H1 (cell line): ENCODE data around the gene GPT2. TPM values are rescaled to one million over a fixed set of nuclear protein-coding genes. Genes with fewer than 3 reads are reported as not detected.

ENCODE experiments used
- CTCF ChIA-PET: fragments of 300-600 bp; sonication (Branson Sonifier 250); formaldehyde crosslinking; loops from one replicate; lab custom pipeline; 2021; ENCODE audit not compliant: partially characterized antibody; lab: Charles Lee
- POLR2A ChIA-PET: fragments of 300-600 bp; sonication (Branson Sonifier 250); formaldehyde crosslinking; loops from one replicate; lab custom pipeline; 2021; ENCODE audit warnings: inconsistent platforms; ENCODE audit not compliant: partially characterized antibody; lab: Charles Lee
- DNase-seq, 2 experiments: peaks; one replicate each; pipeline versions ENCODE4 v3.0.0 to v3.0.0-alpha.2; 2010 to 2022; ENCODE audit warnings: low spot score in 2 of 2, low read depth in 1 of 2, mixed read lengths in 1 of 2
- FAIRE-seq: peaks from 2 replicates; lab custom pipeline; 2011; peaks lifted over from hg19 to GRCh38; lab: Jason Lieb, UNC
- H2AFZ ChIP-seq: 2 replicates; pipeline ENCODE4 v1.8.1; 2012; ENCODE audit warnings: low read length, inconsistent platforms
- H2AK5ac ChIP-seq: 2 replicates; pipeline ENCODE4 v1.6.1; 2013; ENCODE audit warnings: low read depth, low read length
- H2BK120ac ChIP-seq: replicated peaks from 2 replicates; pipeline ENCODE3; 2013; ENCODE audit warnings: low read depth, low read length, inconsistent platforms
- H2BK12ac ChIP-seq: 2 replicates; pipeline ENCODE4 v1.6.1; 2013; ENCODE audit warnings: low read depth, low read length
- H2BK15ac ChIP-seq: 2 replicates; pipeline ENCODE4 v1.6.1; 2013; ENCODE audit warnings: low read length
- H2BK20ac ChIP-seq: 2 replicates; pipeline ENCODE4 v1.6.1; 2013; ENCODE audit warnings: low read length
- H2BK5ac ChIP-seq: 2 replicates; pipeline ENCODE4 v1.6.1; 2013; ENCODE audit warnings: low read depth, low read length
- H3K14ac ChIP-seq: 2 replicates; pipeline ENCODE4 v1.6.1; 2013; ENCODE audit warnings: inconsistent platforms; ENCODE audit not compliant: insufficient read length
- H3K18ac ChIP-seq: 2 replicates; pipeline ENCODE4 v1.6.1; 2013; ENCODE audit warnings: low read length; ENCODE audit errors: extremely low read depth
- H3K23ac ChIP-seq: 2 replicates; pipeline ENCODE4 v1.6.1; 2013; ENCODE audit warnings: inconsistent platforms; ENCODE audit not compliant: insufficient read length
- H3K23me2 ChIP-seq: 2 replicates; pipeline ENCODE4 v1.6.1; 2013; ENCODE audit warnings: low read depth, low read length
- H3K27ac ChIP-seq: 2 replicates; pipeline ENCODE4 v1.6.1; 2011; ENCODE audit warnings: low read depth, low read length, inconsistent platforms
- H3K27me3 ChIP-seq, 4 experiments: replicated peaks in 1 of 4; 1 replicate in 1 of 4; 2 replicates in 3 of 4; pipeline versions ENCODE4 v1.6.1 to v1.8.1; 2011 to 2013; ENCODE audit warnings: low read length in 3 of 4, mild to moderate bottlenecking in 3 of 4, inconsistent platforms in 2 of 4, mixed read lengths in 2 of 4, moderate library complexity in 1 of 4; ENCODE audit not compliant: control insufficient read depth in 3 of 4, insufficient read depth in 3 of 4; ENCODE audit errors: extremely low read depth in 1 of 4
- H3K36me3 ChIP-seq, 4 experiments: 2 replicates each; pipeline versions ENCODE4 v1.6.1 to v1.8.1; 2011 to 2013; ENCODE audit warnings: mild to moderate bottlenecking in 4 of 4, low read length in 3 of 4, moderate library complexity in 2 of 4, control low read depth in 1 of 4, inconsistent platforms in 1 of 4; ENCODE audit not compliant: insufficient read depth in 4 of 4, control insufficient read depth in 2 of 4
- H3K4ac ChIP-seq: replicated peaks from 2 replicates; pipeline ENCODE3; 2013; ENCODE audit warnings: low read length, low read depth, mixed read lengths, inconsistent platforms; ENCODE audit not compliant: insufficient read length
- H3K4me1 ChIP-seq, 4 experiments: replicated peaks in 1 of 4; 1 replicate in 1 of 4; 2 replicates in 3 of 4; pipeline versions ENCODE4 v1.6.1 to v1.8.1; 2011 to 2013; ENCODE audit warnings: low read length in 3 of 4, inconsistent platforms in 2 of 4, mixed read lengths in 1 of 4; ENCODE audit not compliant: insufficient read depth in 4 of 4, control insufficient read depth in 3 of 4
- H3K4me2 ChIP-seq, 2 experiments: 2 replicates each; pipeline versions ENCODE4 v1.6.1 to v1.8.1; 2011 to 2013; ENCODE audit warnings: low read depth in 2 of 2, low read length in 2 of 2, control low read depth in 1 of 2, inconsistent platforms in 1 of 2, mild to moderate bottlenecking in 1 of 2; ENCODE audit not compliant: insufficient read depth in 1 of 2
- H3K4me3 ChIP-seq, 4 experiments: fragments of 200-600, 300-600 bp in 1 of 4; sonication (generic), shearing (Covaris generic), sonication (Bioruptor Twin) in 1 of 4; 2 replicates each; pipeline versions ENCODE4 v1.5.1 to v1.8.1; 2011 to 2016; ENCODE audit warnings: low read length in 4 of 4, low read depth in 3 of 4, control low read depth in 2 of 4, inconsistent platforms in 2 of 4, mild to moderate bottlenecking in 2 of 4, mixed read lengths in 1 of 4, moderate library complexity in 1 of 4; ENCODE audit not compliant: insufficient read depth in 2 of 4; ENCODE audit errors: extremely low read depth in 1 of 4
- H3K56ac ChIP-seq: replicated peaks from 2 replicates; pipeline ENCODE3; 2013; ENCODE audit warnings: low read depth, mild to moderate bottlenecking, mixed read lengths, low read length, inconsistent platforms; ENCODE audit not compliant: insufficient read length
- H3K79me1 ChIP-seq: 2 replicates; pipeline ENCODE4 v1.6.1; 2013; ENCODE audit warnings: low read depth, low read length, control low read depth
- H3K79me2 ChIP-seq, 2 experiments: 2 replicates each; pipeline versions ENCODE4 v1.6.1 to v1.8.1; 2012 to 2013; ENCODE audit warnings: low read length in 2 of 2, mild to moderate bottlenecking in 2 of 2, inconsistent platforms in 1 of 2; ENCODE audit not compliant: insufficient read depth in 2 of 2, control insufficient read depth in 1 of 2
- H3K9ac ChIP-seq, 4 experiments: replicated peaks in 1 of 4; 1 replicate in 1 of 4; 2 replicates in 3 of 4; pipeline versions ENCODE4 v1.6.1 to v1.8.1; 2011 to 2013; ENCODE audit warnings: low read depth in 3 of 4, low read length in 3 of 4, control low read depth in 2 of 4, mild to moderate bottlenecking in 2 of 4, moderate library complexity in 2 of 4, inconsistent platforms in 1 of 4; ENCODE audit errors: extremely low read depth in 1 of 4
- H3K9me3 ChIP-seq, 2 experiments: 2 replicates each; pipeline versions ENCODE4 v1.6.1 to v1.8.1; 2012 to 2013; ENCODE audit warnings: mild to moderate bottlenecking in 2 of 2, moderate library complexity in 2 of 2, control low read depth in 1 of 2, inconsistent platforms in 1 of 2, low read depth in 1 of 2, low read length in 1 of 2, mixed read lengths in 1 of 2; ENCODE audit not compliant: insufficient read depth in 2 of 2
- H4K20me1 ChIP-seq, 2 experiments: replicated peaks in 1 of 2; 2 replicates each; pipeline versions ENCODE3 to v1.8.1; 2011 to 2013; ENCODE audit warnings: inconsistent platforms in 2 of 2, low read length in 2 of 2, mild to moderate bottlenecking in 1 of 2; ENCODE audit not compliant: insufficient read depth in 2 of 2, control insufficient read depth in 1 of 2
- H4K5ac ChIP-seq: 2 replicates; pipeline ENCODE4 v1.6.1; 2013; ENCODE audit warnings: low read length, low read depth, mixed read lengths, inconsistent platforms; ENCODE audit not compliant: insufficient read length
- H4K8ac ChIP-seq: 2 replicates; pipeline ENCODE4 v1.8.0; 2013; ENCODE audit warnings: mild to moderate bottlenecking, moderate library complexity, low read length, inconsistent platforms; ENCODE audit not compliant: insufficient read depth; ENCODE audit errors: extremely low read depth
- H4K91ac ChIP-seq: replicated peaks from 2 replicates; pipeline ENCODE3; 2013; ENCODE audit warnings: low read length, mixed read lengths, inconsistent platforms; ENCODE audit not compliant: insufficient read length
- CBX5 ChIP-seq: fragments of 300-800, 300-1000 bp; sonication (generic); IDR thresholded peaks from 2 replicates; pipeline ENCODE4 v1.7.1; 2016; ENCODE audit warnings: antibody characterized with exemption, low read length, low read depth
- RFX5 ChIP-seq: IDR thresholded peaks from 2 replicates; pipeline ENCODE4 v1.6.1; 2011; ENCODE audit warnings: low read depth, low read length, improper control_type of control experiment, borderline replicate concordance
- WGBS, 2 experiments: shearing (Covaris generic) in 1 of 2; methylation state at CpG; one replicate each; pipeline versions ENCODE4 v1.1.6 to v1.1.7; 2013 to 2015; ENCODE audit warnings: low lambda C conversion rate in 2 of 2, mixed read lengths in 2 of 2, inconsistent platforms in 1 of 2, low coverage in 1 of 2, missing lambda C conversion rate in 1 of 2; ENCODE audit not compliant: insufficient replicate concordance in 2 of 2, insufficient coverage in 1 of 2, insufficient read length in 1 of 2; ENCODE audit errors: extremely low coverage in 1 of 2, missing lambda C conversion rate in 1 of 2; 5-methylcytosine and 5-hydroxymethylcytosine counted together
- polyA plus RNA-seq, 7 experiments: library from polyadenylated mRNA; depleted of rRNA in 3 of 7; stranded (reverse) in 5 of 7; unstranded in 2 of 7; fragments of >200 nt in 5 of 7; fragments of 200-250 nt in 2 of 7; gene quantifications; 1 replicate in 5 of 7; 2 replicates in 1 of 7; 4 replicates in 1 of 7; pipeline versions ENCODE4 v1.2.1 to v1.2.3, GENCODE V29; 2011 to 2013; ENCODE audit warnings: missing spikeins in 2 of 7, mixed read lengths in 2 of 7
- total RNA-seq: library from RNA; stranded (reverse); fragmentation: NEBNext Ultra II Directional; extraction: Animal tissue kit (Norgen Biotek cat#: 25700); gene quantifications from 2 replicates; pipeline ENCODE4 v1.2.1, GENCODE V29; 2021

Gene GPT2
- total and polyA plus RNA-seq, 2 of the 8 experiments (the other 6 are each of a cell fraction or from before 2014, with no cell fraction given) = 71.6 to 94.1 TPM

DNA sequence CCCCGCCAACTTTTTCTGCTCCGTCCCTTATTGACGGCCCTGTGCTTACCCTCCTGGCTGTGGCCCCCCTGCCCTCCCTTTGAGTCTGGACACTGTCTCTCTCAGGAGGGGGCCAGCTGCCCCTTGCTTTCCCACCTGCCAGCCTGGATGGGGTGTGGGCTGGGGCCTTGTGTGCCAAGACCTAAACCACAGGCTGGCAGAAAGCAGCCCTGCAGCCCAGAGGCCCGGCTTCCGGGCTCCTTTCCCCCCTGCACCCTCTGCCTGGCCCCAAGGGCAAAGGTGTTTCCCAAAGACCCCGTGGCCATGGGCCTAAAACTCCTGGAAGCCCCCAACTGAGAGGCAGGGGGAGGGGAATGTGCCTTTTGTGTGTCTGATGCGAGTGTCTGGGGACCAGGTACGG, 17.5 kb downstream of the GPT2 start:
- DNase-seq = no peak

More for the DNA sequence above, 17.5 kb downstream of the GPT2 start:
- no peak overlapping the region for H2AK5ac ChIP-seq
- no peak overlapping the region for H3K18ac ChIP-seq
- no peak overlapping the region for H3K23ac ChIP-seq
- no peak for FAIRE-seq
- no peak overlapping the region for H4K8ac ChIP-seq
- H3K9ac ChIP-seq = no peak overlapping the region
- peaks cover under 1% of the 10 kb centered on the region for H3K79me1 ChIP-seq
- ChIA-PET POLR2A (interaction anchor here (1.5 to 22.7 kb wide), 4 partner anchors 8 to 47 kb away, joined by 3 to 580 read pairs (median 237); partner anchors contain the start of gene GPT2), CTCF (interaction anchor here (1.9 to 4.0 kb wide), 4 partner anchors 9 to 49 kb away, joined by 8 to 31 read pairs (median 10); no protein-coding TSS in a partner anchor)
- no peak overlapping the region for H3K4ac ChIP-seq
- no peak overlapping the region for H2BK5ac ChIP-seq
- peaks cover 0 to 15% of the 10 kb centered on the region in 2 experiments; a peak in 2 of 4 replicates for H3K79me2 ChIP-seq
- H3K14ac ChIP-seq = no peak overlapping the region
- H3K56ac ChIP-seq = no peak overlapping the region
- no peaks in the 10 kb centered on the region for H3K9me3 ChIP-seq
- H2BK12ac ChIP-seq = no peak overlapping the region
- TF ChIP-seq CBX5 (no peak), RFX5 (no peak)
- H3K27me3 ChIP-seq = no peaks in the 10 kb centered on the region
- H3K23me2 ChIP-seq = no peaks in the 10 kb centered on the region
- peaks cover 7 to 14% of the 10 kb centered on the region in 2 experiments for H4K20me1 ChIP-seq
- no peak overlapping the region for H3K27ac ChIP-seq
- 93% methylated on average over 6 of the region's 8 CpGs; no CpG with 5 or more reads in 1 of the 2 experiments for WGBS, 2 experiments
- peaks cover 7 to 69% (median 31%) of the 10 kb centered on the region in 4 experiments; a peak in 7 of 8 replicates for H3K36me3 ChIP-seq
- H2AFZ ChIP-seq = no peak overlapping the region
- no peak overlapping the region for H2BK15ac ChIP-seq
- no peak overlapping the region for H3K4me2 ChIP-seq
- H3K4me1 ChIP-seq = no peaks in the 10 kb centered on the region; a peak in 1 of 7 replicates
- no peak overlapping the region for H2BK120ac ChIP-seq
- no peak overlapping the region for H2BK20ac ChIP-seq
- H4K91ac ChIP-seq = no peak overlapping the region
- H3K4me3 ChIP-seq = no peak overlapping the region
- no peak overlapping the region for H4K5ac ChIP-seq
